Astrocyte (in vitro differentiated cells and primary cell): ENCODE results near the gene CTIF. TPM values are rescaled to one million over a fixed set of nuclear protein-coding genes. Genes with fewer than 3 reads are reported as not detected.
A peak's percentile ranks its signal among the peaks of the same experiment; 100 is the strongest.

Experiments used
- DNase-seq: peaks from one replicate; pipeline ENCODE4 v3.0.0-alpha.2; 2010; ENCODE audit warnings: low read depth
- FAIRE-seq: peaks from 2 replicates; lab custom pipeline; 2011; peaks lifted over from hg19 to GRCh38; lab: Jason Lieb, UNC
- H2AFZ ChIP-seq: 2 replicates; pipeline ENCODE4 v1.6.0; 2012; ENCODE audit warnings: low read depth, low read length, inconsistent platforms
- H3K27ac ChIP-seq: 2 replicates; pipeline ENCODE4 v1.5.1; 2011; ENCODE audit warnings: low read depth, low read length, inconsistent platforms
- H3K27me3 ChIP-seq: 2 replicates; pipeline ENCODE4 v1.6.0; 2011; ENCODE audit warnings: low read length, inconsistent platforms; ENCODE audit not compliant: insufficient read depth
- H3K36me3 ChIP-seq: 2 replicates; pipeline ENCODE4 v1.5.1; 2011; ENCODE audit warnings: low read length, inconsistent platforms; ENCODE audit not compliant: insufficient read depth
- H3K4me1 ChIP-seq: 2 replicates; pipeline ENCODE4 v1.5.1; 2011; ENCODE audit warnings: low read length, inconsistent platforms; ENCODE audit not compliant: insufficient read depth
- H3K4me2 ChIP-seq: 2 replicates; pipeline ENCODE4 v1.6.0; 2012; ENCODE audit warnings: low read length, inconsistent platforms
- H3K4me3 ChIP-seq: 2 replicates; pipeline ENCODE4 v1.5.1; 2011; ENCODE audit warnings: low read depth, mild to moderate bottlenecking, low read length, inconsistent platforms; ENCODE audit not compliant: insufficient read depth
- H3K79me2 ChIP-seq: 2 replicates; pipeline ENCODE4 v1.6.0; 2012; ENCODE audit warnings: mild to moderate bottlenecking, low read length, inconsistent platforms; ENCODE audit not compliant: insufficient read depth
- H3K9ac ChIP-seq: 2 replicates; pipeline ENCODE4 v1.6.0; 2012; ENCODE audit warnings: mild to moderate bottlenecking, low read length, inconsistent platforms
- H3K9me3 ChIP-seq: 2 replicates; pipeline ENCODE4 v1.5.1; 2012; ENCODE audit warnings: low read depth, mild to moderate bottlenecking, low read length, inconsistent platforms; ENCODE audit not compliant: insufficient read depth
- H4K20me1 ChIP-seq: 2 replicates; pipeline ENCODE4 v1.6.0; 2012; ENCODE audit warnings: low read length, inconsistent platforms; ENCODE audit not compliant: insufficient read depth
- H3K27ac Mint-ChIP-seq: one replicate; pipeline ENCODE4 v1.8.0; 2021; ENCODE audit warnings: mild to moderate bottlenecking, mixed read lengths; ENCODE audit not compliant: unreplicated experiment
- H3K27me3 Mint-ChIP-seq: one replicate; pipeline ENCODE4 v1.8.0; 2021; ENCODE audit warnings: low read depth, mixed read lengths; ENCODE audit not compliant: unreplicated experiment
- H3K36me3 Mint-ChIP-seq: one replicate; pipeline ENCODE4 v1.8.0; 2021; ENCODE audit warnings: low read depth, mixed read lengths; ENCODE audit not compliant: unreplicated experiment
- H3K4me1 Mint-ChIP-seq: one replicate; pipeline ENCODE4 v1.8.0; 2021; ENCODE audit warnings: low read depth, mixed read lengths; ENCODE audit not compliant: unreplicated experiment
- H3K4me3 Mint-ChIP-seq: one replicate; pipeline ENCODE4 v1.8.0; 2021; ENCODE audit warnings: mild to moderate bottlenecking, moderate library complexity, mixed read lengths; ENCODE audit not compliant: unreplicated experiment
- H3K9me3 Mint-ChIP-seq: one replicate; pipeline ENCODE4 v1.8.0; 2021; ENCODE audit warnings: mild to moderate bottlenecking, mixed read lengths; ENCODE audit not compliant: unreplicated experiment
- CTCF ChIP-seq: IDR thresholded peaks from 2 replicates; pipeline ENCODE4 v1.5.1; 2011; ENCODE audit warnings: low read depth, mild to moderate bottlenecking, inconsistent platforms, low read length, moderate library complexity; ENCODE audit not compliant: insufficient read depth
- EZH2 ChIP-seq: IDR thresholded peaks from 2 replicates; pipeline ENCODE4 v1.6.1; 2012; ENCODE audit warnings: mild to moderate bottlenecking, low read length, inconsistent platforms; ENCODE audit not compliant: insufficient read depth
- total RNA-seq: library from RNA; stranded (reverse); gene quantifications from 2 replicates; pipeline ENCODE4 v1.2.1, GENCODE V29; 2021

CTIF gene
- total RNA-seq, 1 donor from 2014 or later: 101 TPM

DNA sequence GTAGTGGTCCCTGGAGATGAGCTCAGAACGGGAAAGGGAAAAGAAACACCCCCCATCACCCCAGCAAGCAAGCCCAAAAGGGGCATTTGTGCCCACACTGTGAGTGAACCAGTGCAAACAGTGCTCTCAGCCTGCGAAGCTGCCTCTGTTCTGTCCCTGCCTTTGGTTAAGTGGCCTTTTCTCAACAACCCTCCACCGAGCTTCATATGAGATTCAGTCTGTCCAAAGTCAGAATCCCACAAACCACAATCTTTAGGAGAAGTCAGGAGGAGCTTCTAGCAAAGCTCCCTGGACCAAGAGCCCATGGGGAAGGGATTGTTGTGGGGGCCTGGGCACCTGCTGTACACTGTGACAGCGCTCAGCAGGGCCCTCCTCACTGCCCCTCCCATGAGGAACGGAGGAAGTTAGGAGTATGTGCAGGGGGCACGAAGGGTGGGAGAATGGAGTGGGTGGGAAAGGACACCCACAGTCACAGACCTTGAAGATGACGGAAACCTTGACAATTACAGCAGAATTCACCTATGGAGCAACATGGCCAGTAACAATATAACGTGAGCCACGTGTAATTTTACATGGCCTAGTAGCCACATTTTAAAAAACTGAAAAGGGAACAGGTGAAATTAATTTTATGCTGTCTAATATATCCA, 292.4 kb downstream of the CTIF start:
- Histone ChIP-seq H3K27ac (no peak overlapping the region), H3K36me3 (no peaks in the 10 kb centered on the region), H3K9me3 (no peaks in the 10 kb centered on the region), H4K20me1 (no peaks in the 10 kb centered on the region), H3K4me2 (no peak overlapping the region), H3K27me3 (no peaks in the 10 kb centered on the region), H2AFZ (no peak overlapping the region), H3K79me2 (peaks cover 11% of the 10 kb centered on the region), H3K4me3 (no peak overlapping the region), H3K9ac (no peak overlapping the region), H3K4me1 (peaks cover 67% of the 10 kb centered on the region)
- peak overlapping the region; percentile 11 for H3K4me3 Mint-ChIP-seq
- peak overlapping the region; percentile 50 for H3K27ac Mint-ChIP-seq
- TF ChIP-seq CTCF: no peak
- no peak for TF ChIP-seq EZH2
- H3K9me3 Mint-ChIP-seq: no peaks in the 10 kb centered on the region
- peaks cover 14% of the 10 kb centered on the region for H3K36me3 Mint-ChIP-seq
- DNase-seq: no peak
- no peaks in the 10 kb centered on the region for H3K27me3 Mint-ChIP-seq
- no peak for FAIRE-seq
- H3K4me1 Mint-ChIP-seq: peaks cover 82% of the 10 kb centered on the region

DNA sequence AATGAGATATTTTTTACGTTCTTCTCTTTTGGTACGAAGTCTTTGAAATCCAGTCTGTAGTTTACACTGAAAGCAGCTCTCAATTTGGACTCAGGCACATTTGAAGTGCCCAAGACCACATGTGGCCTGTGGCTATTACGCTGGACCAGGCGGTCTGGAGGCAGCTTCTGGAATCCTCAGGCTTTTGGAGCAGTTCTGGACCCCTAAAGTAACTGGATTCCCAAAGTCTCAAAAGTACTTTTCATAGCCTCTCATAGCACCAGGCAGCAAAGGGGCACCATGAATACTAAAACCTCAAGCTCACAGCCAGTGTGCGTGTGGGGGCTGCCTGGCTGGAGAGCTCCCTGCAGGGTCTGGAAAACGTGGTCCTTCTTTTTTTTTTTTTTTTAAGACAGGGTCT, 293.0 kb downstream of the CTIF start:
- no peaks in the 10 kb centered on the region for H3K9me3 Mint-ChIP-seq

More for the DNA sequence above, 293.0 kb downstream of the CTIF start:
- Mint-ChIP-seq H3K27ac (peak overlapping the region; percentile 92), H3K4me3 (no peak overlapping the region), H3K4me1 (peaks cover 76% of the 10 kb centered on the region), H3K36me3 (peaks cover 10% of the 10 kb centered on the region), H3K27me3 (no peaks in the 10 kb centered on the region)
- no peak overlapping the region for H3K4me2 ChIP-seq
- H4K20me1 ChIP-seq: no peaks in the 10 kb centered on the region
- H3K27me3 ChIP-seq: no peaks in the 10 kb centered on the region
- no peak overlapping the region for H3K9ac ChIP-seq
- TF ChIP-seq EZH2: no peak
- TF ChIP-seq CTCF: no peak
- no peak overlapping the region for H2AFZ ChIP-seq
- H3K4me1 ChIP-seq: peaks cover 64% of the 10 kb centered on the region
- no peaks in the 10 kb centered on the region for H3K36me3 ChIP-seq
- no peak overlapping the region for H3K4me3 ChIP-seq
- no peak overlapping the region for H3K27ac ChIP-seq
- no peak for FAIRE-seq
- DNase-seq: no peak
- no peaks in the 10 kb centered on the region for H3K9me3 ChIP-seq
- H3K79me2 ChIP-seq: peaks cover 10% of the 10 kb centered on the region
